Stimulated activated CD4-positive, alpha-beta T cell treated with anti-CD3 and anti-CD28 coated beads, Interleukin-4, amount 100 ng/mL, for 24 hours (primary cell): ENCODE data around the gene FH.

Experiments used
- DNase-seq: peaks from one replicate; pipeline ENCODE4 v3.0.0-alpha.2; 2020

Gene FH

GRCh38 chr1:241453732-241454131 is 65.8 kb downstream of the FH start:
- no peak for DNase-seq

DNA sequence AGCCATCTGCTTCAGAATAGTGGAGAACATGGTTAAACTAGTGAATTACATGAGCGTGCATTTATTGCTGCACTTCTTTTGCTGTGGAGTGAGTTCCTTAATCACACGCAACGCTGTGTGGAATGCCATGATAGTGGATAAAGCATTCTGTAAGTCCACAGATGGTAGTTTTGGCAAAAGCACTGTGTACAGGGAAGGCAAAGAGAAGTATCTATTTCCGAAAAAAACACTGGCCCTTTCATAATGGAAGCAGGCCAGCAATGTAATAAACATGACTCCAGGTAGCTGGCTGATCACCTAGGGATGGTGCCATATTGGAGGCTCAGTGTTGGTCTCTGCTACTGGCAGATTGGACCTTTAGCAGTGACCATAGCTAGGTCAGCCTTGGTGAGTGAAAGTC is 67.6 kb downstream of the FH start:
- no peak for DNase-seq
